HG03457 (cell line): ENCODE data around the gene PDZRN3.
"Not testable (repeated sequence)": the region's sequence is repeated elsewhere in the genome, so short reads cannot be mapped to it uniquely, and the experiment has no call there.

Source experiments
- ATAC-seq: cut with Tn5 transposase; IDR thresholded peaks from one replicate; pipeline ENCODE4 v1.9.1; 2021; ENCODE audit warnings: moderate number of reproducible peaks; ENCODE audit not compliant: unreplicated experiment

PDZRN3 gene

DNA sequence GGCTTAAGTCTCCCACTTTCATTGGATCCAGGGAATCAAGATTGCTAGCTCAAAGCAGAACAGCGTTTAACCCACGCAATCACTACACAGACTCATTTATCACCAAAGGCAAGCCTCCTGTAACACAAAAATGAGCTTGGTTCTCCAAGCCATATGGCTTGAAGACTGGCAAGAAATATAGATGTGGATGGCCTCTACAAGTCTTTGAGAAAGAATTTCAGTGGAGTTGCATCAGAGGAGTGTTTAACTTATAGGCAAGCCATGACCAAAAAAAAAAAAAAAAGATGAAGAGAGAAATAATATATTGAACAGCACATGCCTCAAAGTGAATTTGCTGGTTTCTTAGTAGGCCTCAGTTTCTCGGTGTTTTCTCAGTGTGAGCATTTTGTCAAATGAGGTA is 27.3 kb downstream of the PDZRN3 start:
- no peak for ATAC-seq

GRCh38 chr3:73592154-73593144 is 32.3 kb downstream of the PDZRN3 start:
- no peak for ATAC-seq

DNA sequence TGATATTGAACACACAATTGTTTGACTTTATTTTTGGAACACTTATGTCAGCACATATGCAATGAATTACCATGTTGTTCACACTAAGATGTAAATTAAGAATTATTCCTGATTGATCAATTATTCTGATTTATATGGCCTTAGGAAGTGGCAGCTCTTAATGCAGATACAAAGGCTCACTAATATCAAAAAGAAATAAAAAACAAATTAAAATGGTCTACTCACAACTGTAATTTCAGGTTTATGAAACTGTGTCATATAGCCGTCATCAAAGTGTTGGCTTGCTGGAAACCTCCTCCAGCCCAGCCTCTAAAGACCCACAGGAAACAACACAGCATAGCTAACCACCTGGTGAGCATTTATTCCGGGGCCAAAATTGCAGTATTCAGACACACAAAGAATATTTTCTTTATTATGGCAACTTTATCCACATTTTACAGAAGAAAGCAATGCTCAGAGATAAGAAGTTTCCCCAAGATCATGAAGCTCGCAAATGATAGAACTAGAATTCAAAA is 33.4 kb downstream of the PDZRN3 start:
- ATAC-seq, result no peak

- no peak for ATAC-seq
Measured at GRCh38 chr3:73586628-73587027, 38.1 kb downstream of the PDZRN3 start.

DNA sequence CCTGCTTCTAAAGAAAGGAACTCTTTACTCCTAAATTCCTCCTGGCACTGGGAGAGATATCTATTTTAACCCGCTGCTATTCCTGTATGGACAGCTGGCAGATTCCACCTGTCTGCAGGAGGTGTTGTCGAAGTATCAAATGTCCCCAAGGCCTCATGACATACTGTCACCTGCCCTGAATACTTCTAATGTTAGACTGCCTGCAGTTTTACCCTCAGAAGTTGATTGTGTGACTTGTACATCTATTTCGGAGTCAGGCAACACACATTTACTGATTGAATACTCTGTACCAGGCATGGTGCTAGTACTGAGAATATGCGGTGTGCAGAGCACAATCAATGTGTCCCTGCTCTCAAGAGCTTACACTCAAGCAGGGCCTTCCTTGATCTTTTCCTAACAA is 38.6 kb downstream of the PDZRN3 start:
- no peak for ATAC-seq

- ATAC-seq, result no peak
Measured at GRCh38 chr3:73584873-73585272, 39.9 kb downstream of the PDZRN3 start.

GRCh38 chr3:73582535-73582934 is 42.2 kb downstream of the PDZRN3 start:
- ATAC-seq, result no peak

- no peak for ATAC-seq
Measured at GRCh38 chr3:73581134-73581846, 43.5 kb downstream of the PDZRN3 start.

- no peak for ATAC-seq
Measured at GRCh38 chr3:73580343-73580742, 44.4 kb downstream of the PDZRN3 start.

DNA sequence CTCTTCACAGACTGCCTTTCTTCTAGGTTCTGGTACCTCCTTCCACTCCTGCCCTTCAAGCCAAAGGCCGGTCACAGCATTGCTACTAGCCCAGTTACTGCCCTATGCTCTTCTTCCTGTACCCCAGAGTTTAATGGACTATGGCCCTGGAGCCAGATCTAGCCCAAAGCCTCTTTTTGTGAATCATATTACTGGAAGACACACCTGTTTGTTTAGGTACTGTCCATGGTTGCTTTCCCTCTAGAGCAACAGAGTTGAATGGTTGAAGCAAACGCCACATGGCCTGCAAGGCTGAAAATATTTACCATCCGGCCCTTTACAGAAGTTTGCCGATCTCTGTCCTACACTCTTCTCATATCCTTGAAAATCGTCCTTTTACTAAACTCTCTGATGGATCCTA is 47.0 kb downstream of the PDZRN3 start:
- no peak for ATAC-seq

- no peak for ATAC-seq
Measured at GRCh38 chr3:73576999-73577461, 47.7 kb downstream of the PDZRN3 start.

GRCh38 chr3:73575953-73576352 is 48.8 kb downstream of the PDZRN3 start:
- no peak for ATAC-seq

DNA sequence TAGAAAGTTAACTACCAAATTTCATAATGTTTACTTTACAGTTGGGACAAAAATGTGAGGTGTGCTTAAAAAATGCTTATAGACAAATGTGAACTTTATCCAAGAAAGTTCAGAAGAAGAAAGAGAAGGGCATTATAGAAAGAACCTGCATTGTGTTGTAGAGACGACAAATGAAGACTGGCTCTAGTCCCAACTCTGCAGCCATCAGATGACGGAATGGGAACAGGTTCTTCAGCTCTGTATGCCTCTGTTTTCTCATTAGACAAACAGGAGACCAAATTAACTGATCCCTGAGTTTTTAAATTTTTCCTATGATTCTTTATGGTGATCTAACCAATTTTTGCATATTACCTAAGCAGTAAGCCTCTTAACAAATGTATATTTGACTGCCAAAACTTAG is 49.2 kb downstream of the PDZRN3 start:
- ATAC-seq, result no peak

GRCh38 chr3:73573204-73573603 is 51.5 kb downstream of the PDZRN3 start:
- ATAC-seq, result no peak

DNA sequence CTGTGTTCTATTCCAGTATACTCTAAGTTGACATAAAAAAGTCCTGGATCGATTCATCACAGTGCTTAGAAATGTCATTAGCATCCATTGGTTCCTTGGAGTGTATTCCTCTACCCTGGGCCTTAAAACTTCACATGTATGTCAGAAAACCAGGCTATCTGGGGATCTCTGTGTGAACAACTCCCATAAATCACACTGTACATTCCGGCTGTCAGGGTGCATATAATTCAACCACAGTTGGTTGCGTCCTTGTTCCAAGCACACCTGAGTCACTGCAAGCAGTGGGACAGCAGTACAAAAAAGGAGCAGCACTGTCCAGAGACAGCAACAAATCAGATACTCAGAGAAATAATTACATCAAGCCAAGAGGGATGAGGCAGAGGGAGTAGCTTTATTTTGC is 52.4 kb downstream of the PDZRN3 start:
- no peak for ATAC-seq

DNA sequence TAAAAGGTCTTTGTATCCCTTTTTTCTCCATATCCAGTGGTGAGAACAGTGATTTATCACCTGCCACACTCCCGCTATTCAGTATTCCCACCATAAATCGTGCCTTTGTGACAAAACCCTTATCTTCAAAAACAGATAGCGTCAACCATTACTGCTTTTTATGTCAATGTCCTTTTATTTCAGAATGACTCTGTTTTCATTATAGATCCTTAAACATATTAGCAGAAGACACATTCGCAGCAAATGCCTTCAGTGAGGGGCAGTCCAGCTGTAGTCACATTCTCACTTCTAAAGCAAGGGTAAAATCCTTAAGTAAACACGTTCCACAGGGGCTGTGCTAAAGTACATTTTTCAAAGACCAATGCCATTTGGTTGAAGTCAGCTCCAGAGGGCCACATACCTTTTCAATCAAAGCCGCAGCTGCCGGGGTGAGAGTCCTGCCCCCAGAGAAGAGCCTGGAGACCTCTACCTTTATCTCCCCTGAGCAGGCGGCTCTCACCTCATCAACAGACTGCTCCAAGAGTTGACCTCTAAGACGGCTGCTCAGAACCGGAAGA is 53.4 kb downstream of the PDZRN3 start:
- no peak for ATAC-seq

GRCh38 chr3:73569246-73569760 is 55.4 kb downstream of the PDZRN3 start:
- ATAC-seq, result no peak

- no peak for ATAC-seq
Measured at GRCh38 chr3:73568371-73568862, 56.3 kb downstream of the PDZRN3 start.

DNA sequence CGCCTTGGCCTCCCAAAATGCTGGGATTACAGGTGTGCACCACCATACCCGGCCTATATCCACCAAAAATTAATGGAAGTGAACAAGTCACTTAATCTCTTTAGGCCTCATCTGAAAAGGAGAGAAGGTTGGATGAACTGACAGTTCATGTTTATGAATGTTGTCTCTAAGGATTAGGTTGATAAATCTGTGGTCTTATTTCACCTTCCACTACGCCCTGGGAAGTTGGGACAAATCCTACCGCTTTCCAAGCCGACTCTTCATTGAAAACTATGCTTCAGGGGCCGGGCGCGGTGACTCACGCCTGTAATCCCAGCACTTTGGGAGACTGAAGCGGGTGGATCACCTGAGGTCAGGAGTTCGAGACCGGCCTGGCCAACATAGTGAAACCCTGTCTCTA is 59.4 kb downstream of the PDZRN3 start:
- not testable (repeated sequence) for ATAC-seq

- ATAC-seq, result no peak
Measured at GRCh38 chr3:73563896-73564582, 60.7 kb downstream of the PDZRN3 start.
